Loucy (cell line): ENCODE data around the gene SNX25.
A peak's percentile ranks its signal among the peaks of the same experiment; 100 is the strongest.
"Not testable (repeated sequence)": the region's sequence is repeated elsewhere in the genome, so short reads cannot be mapped to it uniquely, and the experiment has no call there.

Source experiments
- H2AFZ ChIP-seq: fragments of 200-600 bp; sonication (generic); 2 replicates; pipeline ENCODE4 v1.6.0; 2016; ENCODE audit warnings: antibody characterized with exemption, mild to moderate bottlenecking, low read length, moderate library complexity
- H3F3A ChIP-seq: fragments of 200-600 bp; 2 replicates; pipeline ENCODE4 v1.6.0; 2016; ENCODE audit warnings: antibody characterized with exemption, low read depth, mild to moderate bottlenecking
- H3K27me3 ChIP-seq: fragments of 200-600 bp; sonication (generic); 2 replicates; pipeline ENCODE4 v1.6.1; 2014; ENCODE audit warnings: low read length, mild to moderate bottlenecking; ENCODE audit not compliant: insufficient read depth, poor library complexity, severe bottlenecking
- H3K36me3 ChIP-seq: fragments of 200-600 bp; sonication (generic); 2 replicates; pipeline ENCODE4 v1.6.1; 2016; ENCODE audit warnings: low read length; ENCODE audit not compliant: insufficient read depth
- H3K4me1 ChIP-seq: fragments of 200-600 bp; sonication (generic); 2 replicates; pipeline ENCODE4 v1.5.1; 2014; ENCODE audit warnings: low read length, mild to moderate bottlenecking; ENCODE audit not compliant: insufficient read depth, poor library complexity, severe bottlenecking
- H3K4me2 ChIP-seq: fragments of 200-600 bp; sonication (generic); 2 replicates; pipeline ENCODE4 v1.6.0; 2014; ENCODE audit warnings: antibody characterized with exemption, low read length, low read depth, mild to moderate bottlenecking; ENCODE audit not compliant: poor library complexity, severe bottlenecking
- H3K4me3 ChIP-seq: fragments of 200-600 bp; sonication (generic); 2 replicates; pipeline ENCODE4 v1.5.1; 2014; ENCODE audit warnings: low read length, mild to moderate bottlenecking, mixed read lengths; ENCODE audit not compliant: poor library complexity, severe bottlenecking
- H3K79me2 ChIP-seq: fragments of 200-600 bp; sonication (generic); 2 replicates; pipeline ENCODE4 v1.6.1; 2014; ENCODE audit warnings: low read length; ENCODE audit not compliant: insufficient read depth
- H3K9ac ChIP-seq: fragments of 200-600 bp; sonication (generic); 2 replicates; pipeline ENCODE4 v1.6.0; 2014; ENCODE audit warnings: mild to moderate bottlenecking, low read depth, low read length, moderate library complexity; ENCODE audit not compliant: poor library complexity, severe bottlenecking
- H3K9me2 ChIP-seq: fragments of 200-600 bp; sonication (generic); replicated peaks from 2 replicates; pipeline ENCODE4 v1.6.1; 2016; ENCODE audit warnings: low read depth, low read length, mixed read lengths
- H3K9me3 ChIP-seq: fragments of 200-600 bp; sonication (generic); 2 replicates; pipeline ENCODE4 v1.6.1; 2014; ENCODE audit warnings: mild to moderate bottlenecking, antibody characterized with exemption, low read length, low read depth; ENCODE audit not compliant: insufficient read depth
- H4K20me1 ChIP-seq: fragments of 200-600 bp; sonication (generic); 2 replicates; pipeline ENCODE4 v1.6.0; 2014; ENCODE audit warnings: antibody characterized with exemption, low read length, mild to moderate bottlenecking; ENCODE audit not compliant: insufficient read depth, poor library complexity, severe bottlenecking
- EZH2phosphoT487 ChIP-seq: fragments of 200-600 bp; IDR thresholded peaks from 2 replicates; pipeline ENCODE4 v1.6.1; 2018; ENCODE audit warnings: antibody characterized with exemption, mild to moderate bottlenecking, moderate library complexity, borderline replicate concordance
- TF ChIP-seq, protein P1 (sequence below): fragments of 200-600 bp; sonication (generic); conservative IDR thresholded peaks from 2 replicates; pipeline ENCODE4 v1.5.1; 2014; ENCODE audit warnings: mild to moderate bottlenecking, antibody characterized with exemption, low read length

The SNX25 gene

DNA sequence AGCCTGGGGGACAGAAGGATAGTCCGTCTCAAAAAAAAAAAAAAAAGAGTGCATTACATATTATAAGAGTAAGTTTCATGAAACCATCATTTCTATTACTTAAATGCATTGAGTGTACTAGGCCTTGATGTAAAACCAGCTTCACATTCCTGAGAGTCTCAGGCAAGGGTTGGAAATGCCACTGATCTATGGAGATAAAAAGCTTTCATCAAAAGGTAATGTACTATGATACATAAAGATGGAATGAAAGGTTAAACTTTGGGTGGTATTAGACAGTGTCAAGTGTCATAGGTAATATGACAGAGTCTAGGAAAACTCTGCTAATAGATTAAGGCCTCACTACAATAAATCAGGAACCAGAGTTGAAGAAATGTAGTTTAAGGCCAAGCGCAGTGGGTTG, 13.0 kb upstream of the SNX25 start:
- H3K4me2 ChIP-seq, result no peak overlapping the region

DNA sequence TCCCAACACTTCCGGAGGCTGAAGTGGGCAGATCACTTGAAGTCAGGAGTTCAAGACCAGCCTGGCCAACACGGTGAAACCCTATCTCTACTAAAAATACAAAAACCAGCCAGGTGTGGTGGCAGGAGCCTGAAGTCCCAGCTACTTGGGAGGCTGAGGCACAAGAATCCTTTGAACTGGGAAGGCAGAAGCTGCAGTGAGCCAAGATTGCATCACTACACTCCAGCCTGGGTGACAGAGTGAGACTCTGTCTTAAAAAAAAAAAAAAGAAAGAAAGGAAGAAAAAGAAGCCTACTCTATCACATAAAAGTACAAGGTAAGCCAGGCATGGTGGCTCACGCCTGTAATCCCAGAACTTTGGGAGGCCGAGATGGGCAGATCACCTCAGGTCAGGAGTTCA, 11.2 kb upstream of the SNX25 start:
- H3K4me2 ChIP-seq, H2AFZ ChIP-seq: not testable (repeated sequence)
- H4K20me1 ChIP-seq, result peaks cover 13% of the 10 kb centered on the region

More for the DNA sequence above, 13.0 kb upstream of the SNX25 start:
- TF ChIP-seq, protein P1, sequence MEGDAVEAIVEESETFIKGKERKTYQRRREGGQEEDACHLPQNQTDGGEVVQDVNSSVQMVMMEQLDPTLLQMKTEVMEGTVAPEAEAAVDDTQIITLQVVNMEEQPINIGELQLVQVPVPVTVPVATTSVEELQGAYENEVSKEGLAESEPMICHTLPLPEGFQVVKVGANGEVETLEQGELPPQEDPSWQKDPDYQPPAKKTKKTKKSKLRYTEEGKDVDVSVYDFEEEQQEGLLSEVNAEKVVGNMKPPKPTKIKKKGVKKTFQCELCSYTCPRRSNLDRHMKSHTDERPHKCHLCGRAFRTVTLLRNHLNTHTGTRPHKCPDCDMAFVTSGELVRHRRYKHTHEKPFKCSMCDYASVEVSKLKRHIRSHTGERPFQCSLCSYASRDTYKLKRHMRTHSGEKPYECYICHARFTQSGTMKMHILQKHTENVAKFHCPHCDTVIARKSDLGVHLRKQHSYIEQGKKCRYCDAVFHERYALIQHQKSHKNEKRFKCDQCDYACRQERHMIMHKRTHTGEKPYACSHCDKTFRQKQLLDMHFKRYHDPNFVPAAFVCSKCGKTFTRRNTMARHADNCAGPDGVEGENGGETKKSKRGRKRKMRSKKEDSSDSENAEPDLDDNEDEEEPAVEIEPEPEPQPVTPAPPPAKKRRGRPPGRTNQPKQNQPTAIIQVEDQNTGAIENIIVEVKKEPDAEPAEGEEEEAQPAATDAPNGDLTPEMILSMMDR, result no peak
- no peak for TF ChIP-seq EZH2phosphoT487
- Histone ChIP-seq H3F3A (no peaks in the 10 kb centered on the region), H3K79me2 (no peaks in the 10 kb centered on the region), H3K4me1 (peaks cover 2% of the 10 kb centered on the region), H3K36me3 (no peaks in the 10 kb centered on the region), H4K20me1 (no peaks in the 10 kb centered on the region), H3K27me3 (no peaks in the 10 kb centered on the region), H3K9me2 (no peaks in the 10 kb centered on the region), H3K9ac (no peak overlapping the region), H2AFZ (no peak overlapping the region), H3K4me3 (no peak overlapping the region), H3K9me3 (no peaks in the 10 kb centered on the region)

DNA sequence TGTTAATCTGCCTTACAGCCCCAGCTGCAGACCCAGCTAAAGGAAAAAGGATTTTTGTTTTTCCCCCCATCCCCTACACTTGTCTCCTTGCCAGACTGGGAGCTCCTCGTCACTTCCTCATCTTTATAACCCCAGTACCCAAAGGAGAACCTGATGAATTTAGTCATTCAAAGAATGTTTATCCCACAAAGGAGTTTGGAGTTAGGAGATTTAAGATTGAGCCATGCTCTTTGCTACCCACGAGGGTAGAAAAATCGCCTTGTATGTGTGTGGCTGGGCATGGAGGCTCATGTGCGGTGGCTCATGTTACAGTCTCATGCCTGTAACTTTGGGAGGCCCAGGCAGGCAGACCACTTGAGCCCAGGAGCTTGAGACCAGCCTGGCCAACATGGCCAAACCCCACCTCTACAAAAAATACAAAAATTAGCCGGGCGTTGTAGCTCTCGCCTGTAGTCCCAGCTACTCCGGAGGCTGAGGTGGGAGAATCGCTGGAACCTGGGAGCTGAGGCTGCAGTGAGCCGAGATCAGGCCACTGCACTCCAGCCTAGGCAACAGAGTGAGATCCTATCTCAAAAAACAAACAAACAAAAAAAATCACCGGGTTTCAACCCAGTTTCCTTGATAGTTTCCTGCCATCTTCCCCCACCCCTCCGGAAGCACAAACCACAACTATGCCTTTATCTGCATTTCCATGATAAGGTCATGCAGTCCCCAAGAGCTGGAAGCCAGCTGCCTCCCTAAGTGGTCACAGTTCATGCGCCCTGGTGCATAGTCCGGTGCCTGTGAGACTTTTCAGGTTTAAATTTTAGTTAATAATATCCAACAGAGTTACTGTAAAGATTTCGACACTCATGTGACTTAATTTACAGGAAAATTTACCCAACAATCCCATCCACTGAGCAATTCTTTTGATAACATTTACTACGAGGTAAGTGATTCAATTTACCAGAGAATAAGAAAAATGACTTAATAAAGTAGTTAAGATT, 7.1 kb upstream of the SNX25 start:
- peak overlapping the region; percentile 89 for H3K4me2 ChIP-seq
- TF ChIP-seq, protein P1, result no peak
- no peak for TF ChIP-seq EZH2phosphoT487
- no peaks in the 10 kb centered on the region for H3K27me3 ChIP-seq
- no peak overlapping the region for H2AFZ ChIP-seq
- H4K20me1 ChIP-seq, result peaks cover 13% of the 10 kb centered on the region
- peak overlapping the region; percentile 82 for H3K4me3 ChIP-seq
- H3K4me1 ChIP-seq, result peaks cover 34% of the 10 kb centered on the region
- H3F3A ChIP-seq, result peaks cover 8% of the 10 kb centered on the region; the same call in 1 of the 2 replicates
- H3K9me2 ChIP-seq, result no peaks in the 10 kb centered on the region
- H3K36me3 ChIP-seq, result no peaks in the 10 kb centered on the region
- no peaks in the 10 kb centered on the region for H3K9me3 ChIP-seq
- H3K9ac ChIP-seq, result peak overlapping the region; percentile 93
- H3K79me2 ChIP-seq, result no peaks in the 10 kb centered on the region

More for the DNA sequence above, 11.2 kb upstream of the SNX25 start:
- not testable (repeated sequence) for H3F3A ChIP-seq, H3K9ac ChIP-seq, H3K9me2 ChIP-seq, H3K79me2 ChIP-seq, H3K4me3 ChIP-seq, H3K27me3 ChIP-seq, H3K9me3 ChIP-seq, H3K36me3 ChIP-seq
- H3K4me1 ChIP-seq, result peaks cover 20% of the 10 kb centered on the region
